ENCODE results near the gene GCKR. TPM values are rescaled to one million over a fixed set of nuclear protein-coding genes. Genes with fewer than 3 reads are reported as not detected.

GCKR gene
- total and polyA plus RNA-seq, 2 of the 13 experiments (the other 11 are each of a cell fraction or from before 2014, with no cell fraction given) = 15.2 to 48.3 TPM

- TF ChIP-seq ZNF691 (CRISPR knock-in tag; IDR thresholded peaks at IDR 0.05; ENCODE audit: borderline replicate concordance, low read depth) = no peak
- TF ChIP-seq KLF9 (CRISPR knock-in tag; IDR thresholded peaks at IDR 0.05; ENCODE audit: low read depth) = no peak
- TF ChIP-seq HDAC6 (IDR thresholded peaks at IDR 0.05; ENCODE audit: low read depth, low read length) = no peak
- TF ChIP-seq TMF1 (CRISPR knock-in tag; IDR thresholded peaks at IDR 0.05; ENCODE audit: low read depth) = no peak
- no peak for TF ChIP-seq PRPF4 (IDR thresholded peaks at IDR 0.05; ENCODE audit: low read depth, low read length, poor library complexity, severe bottlenecking)
- TF ChIP-seq ATF5 (CRISPR knock-in tag; IDR thresholded peaks at IDR 0.05; ENCODE audit: low read depth) = no peak
- no peak for TF ChIP-seq TBL1XR1 (IDR thresholded peaks at IDR 0.05; ENCODE audit: borderline replicate concordance, low read length, partially characterized antibody)
- peak; percentile 65 for TF ChIP-seq SAP130 (CRISPR knock-in tag; IDR thresholded peaks at IDR 0.05; ENCODE audit: low read depth)
- TF ChIP-seq NR3C1 (CRISPR knock-in tag; IDR thresholded peaks at IDR 0.05) = no peak
- peak; percentile 45; the same call in 1 of the 2 replicates for TF ChIP-seq ZNF414 (CRISPR knock-in tag; IDR thresholded peaks at IDR 0.05)
- no peak for TF ChIP-seq HES4 (CRISPR knock-in tag; IDR thresholded peaks at IDR 0.05; ENCODE audit: borderline replicate concordance)
- peak; percentile 68 for TF ChIP-seq NR2F2 (IDR thresholded peaks at IDR 0.05; ENCODE audit: borderline replicate concordance, low read depth)
- peak; percentile 52; the same call in 1 of the 2 replicates for TF ChIP-seq ZNF224 (CRISPR knock-in tag; IDR thresholded peaks at IDR 0.05)
- no peak for TF ChIP-seq ZNF562 (CRISPR knock-in tag; IDR thresholded peaks at IDR 0.05; ENCODE audit: borderline replicate concordance)
- TF ChIP-seq MXD1 (CRISPR knock-in tag; IDR thresholded peaks at IDR 0.05) = no peak
- no peak for TF ChIP-seq ZNF296 (CRISPR knock-in tag; conservative IDR thresholded peaks at IDR 0.05)
- TF ChIP-seq RAD21 (CRISPR knock-in tag; IDR thresholded peaks at IDR 0.05) = no peak
- no peak for TF ChIP-seq PHF20 (CRISPR knock-in tag; IDR thresholded peaks at IDR 0.05)
- TF ChIP-seq NFIC (IDR thresholded peaks at IDR 0.05; ENCODE audit: low read length) = no peak
- no peak for TF ChIP-seq MAZ (IDR thresholded peaks at IDR 0.05; ENCODE audit: borderline replicate concordance, low read depth, low read length)
- peak; percentile 60; the same call in 1 of the 2 replicates for TF ChIP-seq MAZ (CRISPR knock-in tag; IDR thresholded peaks at IDR 0.05; ENCODE audit: low read depth)
- peak; percentile 64; the same call in 1 of the 2 replicates for TF ChIP-seq ONECUT2 (CRISPR knock-in tag; IDR thresholded peaks at IDR 0.05)
- no peak for TF ChIP-seq ZNF451 (CRISPR knock-in tag; IDR thresholded peaks at IDR 0.05)
- TF ChIP-seq HMG20B (CRISPR knock-in tag; conservative IDR thresholded peaks at IDR 0.05) = no peak
- TF ChIP-seq DDIT3 (CRISPR knock-in tag; IDR thresholded peaks at IDR 0.05) = no peak
- TF ChIP-seq YEATS4 (CRISPR knock-in tag; IDR thresholded peaks at IDR 0.05; ENCODE audit: borderline replicate concordance) = no peak
- peak; percentile 47; the same call in 1 of the 2 replicates for TF ChIP-seq HDAC1 (CRISPR knock-in tag; IDR thresholded peaks at IDR 0.05)
- TF ChIP-seq ZNF839 (CRISPR knock-in tag; IDR thresholded peaks at IDR 0.05; ENCODE audit: borderline replicate concordance) = no peak
Observed at GRCh38 chr2:27518113-27518781, 21.6 kb downstream of the GCKR start (continued).

Measured in HepG2 (cell line).